ENCODE data around the gene PTPRA.

PTPRA gene

GRCh38 chr20:3067139-3068014 lies 194.1 kb downstream of the PTPRA start:
- H4K20me1 ChIP-seq (ENCODE audit: control insufficient read depth, insufficient read depth, low read depth, low read length), result no peaks in the 10 kb centered on the region
- no peak overlapping the region for H3K27ac ChIP-seq (ENCODE audit: low read depth, low read length)
- no peaks in the 10 kb centered on the region for H3K36me3 ChIP-seq (ENCODE audit: control insufficient read depth, low read length)
- H3F3A ChIP-seq (ENCODE audit: control insufficient read depth, insufficient read depth), result no peaks in the 10 kb centered on the region
- no peaks in the 10 kb centered on the region for H3K79me2 ChIP-seq (ENCODE audit: control insufficient read depth, low read length)
- TF ChIP-seq EZH2phosphoT487 (IDR thresholded peaks at IDR 0.05; ENCODE audit: borderline replicate concordance, low read length) (no peak), CTCF (IDR thresholded peaks at IDR 0.05; ENCODE audit: low read depth, low read length, poor library complexity, severe bottlenecking) (no peak)
- H3K9me3 ChIP-seq (ENCODE audit: control insufficient read depth, insufficient read depth, low read length), result no peaks in the 10 kb centered on the region
- no peaks in the 10 kb centered on the region for H3K9me2 ChIP-seq (replicated peaks; ENCODE audit: control insufficient read depth, low read length)
- peaks cover 6% of the 10 kb centered on the region; the same call in 1 of the 2 replicates for H3K4me1 ChIP-seq (ENCODE audit: control insufficient read depth, low read length)
- H3K4me2 ChIP-seq (ENCODE audit: low read length), result 0 out of 2 replicates have a peak overlapping the region, but pooled peaks have one; percentile 4
- peaks cover 14% of the 10 kb centered on the region for H3K27me3 ChIP-seq (ENCODE audit: control insufficient read depth, low read length)
- no peak overlapping the region for H3K4me3 ChIP-seq (ENCODE audit: low read length)

- Histone ChIP-seq H3K36me3 (ENCODE audit: control insufficient read depth, low read length) (no peaks in the 10 kb centered on the region), H3K79me2 (ENCODE audit: control insufficient read depth, low read length) (no peaks in the 10 kb centered on the region), H3K9me3 (ENCODE audit: control insufficient read depth, insufficient read depth, low read length) (no peaks in the 10 kb centered on the region), H4K20me1 (ENCODE audit: control insufficient read depth, insufficient read depth, low read depth, low read length) (no peaks in the 10 kb centered on the region), H3K4me1 (ENCODE audit: control insufficient read depth, low read length) (peaks cover 6% of the 10 kb centered on the region; the same call in 1 of the 2 replicates), H3K27ac (ENCODE audit: low read depth, low read length) (no peak overlapping the region), H3F3A (ENCODE audit: control insufficient read depth, insufficient read depth) (no peaks in the 10 kb centered on the region), H3K9me2 (replicated peaks; ENCODE audit: control insufficient read depth, low read length) (no peaks in the 10 kb centered on the region), H3K4me2 (ENCODE audit: low read length) (0 out of 2 replicates have a peak overlapping the region, but pooled peaks have one; percentile 4), H3K4me3 (ENCODE audit: low read length) (no peak overlapping the region), H3K27me3 (ENCODE audit: control insufficient read depth, low read length) (peaks cover 14% of the 10 kb centered on the region)
- TF ChIP-seq EZH2phosphoT487 (IDR thresholded peaks at IDR 0.05; ENCODE audit: borderline replicate concordance, low read length) (no peak), CTCF (IDR thresholded peaks at IDR 0.05; ENCODE audit: low read depth, low read length, poor library complexity, severe bottlenecking) (no peak)
These were observed 194.8 kb downstream of the PTPRA start for GRCh38 chr20:3068075-3068474.

- H3K79me2 ChIP-seq (ENCODE audit: control insufficient read depth, low read length), result no peaks in the 10 kb centered on the region
- peaks cover 6% of the 10 kb centered on the region; the same call in 1 of the 2 replicates for H3K4me1 ChIP-seq (ENCODE audit: control insufficient read depth, low read length)
- H3K27ac ChIP-seq (ENCODE audit: low read depth, low read length), result no peak overlapping the region
- TF ChIP-seq CTCF (IDR thresholded peaks at IDR 0.05; ENCODE audit: low read depth, low read length, poor library complexity, severe bottlenecking) (peak; percentile 40), EZH2phosphoT487 (IDR thresholded peaks at IDR 0.05; ENCODE audit: borderline replicate concordance, low read length) (no peak)
- H4K20me1 ChIP-seq (ENCODE audit: control insufficient read depth, insufficient read depth, low read depth, low read length), result no peaks in the 10 kb centered on the region
- H3K27me3 ChIP-seq (ENCODE audit: control insufficient read depth, low read length), result peaks cover 14% of the 10 kb centered on the region
- no peaks in the 10 kb centered on the region for H3K9me2 ChIP-seq (replicated peaks; ENCODE audit: control insufficient read depth, low read length)
- H3K4me2 ChIP-seq (ENCODE audit: low read length), result no peak overlapping the region
- H3K36me3 ChIP-seq (ENCODE audit: control insufficient read depth, low read length), result no peaks in the 10 kb centered on the region
- no peaks in the 10 kb centered on the region for H3F3A ChIP-seq (ENCODE audit: control insufficient read depth, insufficient read depth)
- no peaks in the 10 kb centered on the region for H3K9me3 ChIP-seq (ENCODE audit: control insufficient read depth, insufficient read depth, low read length)
- H3K4me3 ChIP-seq (ENCODE audit: low read length), result no peak overlapping the region
These were observed 196.0 kb downstream of the PTPRA start for GRCh38 chr20:3068986-3069900.
